ENCODE data around the gene FZR1.

FZR1 gene

GRCh38 chr19:3471954-3472655, 34.0 kb upstream of the FZR1 start:
- DNase-seq (ENCODE audit: low read depth in 2 of 2) = no peak

GRCh38 chr19:3474010-3474409, 32.1 kb upstream of the FZR1 start:
- DNase-seq (ENCODE audit: low read depth in 2 of 2) = no peak

- no peak for DNase-seq (ENCODE audit: low read depth in 2 of 2)
These were observed 31.5 kb upstream of the FZR1 start for GRCh38 chr19:3474614-3475013.

- DNase-seq (ENCODE audit: low read depth in 2 of 2) = no peak
These were observed 30.7 kb upstream of the FZR1 start for GRCh38 chr19:3475449-3475848.

GRCh38 chr19:3476830-3477229, 29.3 kb upstream of the FZR1 start:
- DNase-seq (ENCODE audit: low read depth in 2 of 2) = no peak

- no peak for DNase-seq (ENCODE audit: low read depth in 2 of 2)
These were observed 28.6 kb upstream of the FZR1 start for GRCh38 chr19:3477506-3477905.

- no peak for DNase-seq (ENCODE audit: low read depth in 2 of 2)
These were observed 28.2 kb upstream of the FZR1 start for GRCh38 chr19:3477951-3478350.

- DNase-seq (ENCODE audit: low read depth in 2 of 2) = no peak
These were observed 27.5 kb upstream of the FZR1 start for GRCh38 chr19:3478409-3479176.

GRCh38 chr19:3479177-3479833, 26.8 kb upstream of the FZR1 start:
- DNase-seq (ENCODE audit: low read depth in 2 of 2) = no peak

- DNase-seq (ENCODE audit: low read depth in 2 of 2) = no peak
These were observed 26.3 kb upstream of the FZR1 start for GRCh38 chr19:3479834-3480215.

- no peak for DNase-seq (ENCODE audit: low read depth in 2 of 2)
These were observed 25.6 kb upstream of the FZR1 start, which contains the start of gene SMIM24 for GRCh38 chr19:3480383-3481091. Gene SMIM24, minus strand, starts transcription at chr19:3480525. Its CDS starts 62 bp downstream, at chr19:3480463.

GRCh38 chr19:3481241-3482090, 24.6 kb upstream of the FZR1 start:
- DNase-seq (ENCODE audit: low read depth in 2 of 2) = no peak

GRCh38 chr19:3482507-3483225, 23.4 kb upstream of the FZR1 start:
- DNase-seq (ENCODE audit: low read depth in 2 of 2) = no peak

- DNase-seq (ENCODE audit: low read depth in 2 of 2) = no peak
These were observed 22.9 kb upstream of the FZR1 start, which contains the start of gene SMIM44 for GRCh38 chr19:3483226-3483628. Gene SMIM44, minus strand, starts transcription at chr19:3483441. Its CDS starts 38 bp downstream, at chr19:3483403.

GRCh38 chr19:3491396-3492119, 14.6 kb upstream of the FZR1 start:
- DNase-seq (ENCODE audit: low read depth in 2 of 2) = no peak

GRCh38 chr19:3492131-3492839, 13.8 kb upstream of the FZR1 start:
- no peak for DNase-seq (ENCODE audit: low read depth in 2 of 2)

- no peak for DNase-seq (ENCODE audit: low read depth in 2 of 2)
These were observed 13.2 kb upstream of the FZR1 start for GRCh38 chr19:3492919-3493318.

GRCh38 chr19:3493651-3494050, 12.5 kb upstream of the FZR1 start:
- DNase-seq (ENCODE audit: low read depth in 2 of 2) = no peak

GRCh38 chr19:3494051-3494450, 12.1 kb upstream of the FZR1 start:
- DNase-seq (ENCODE audit: low read depth in 2 of 2) = no peak

Data from fibroblast of skin of left quadriceps (primary cell).